Stimulated activated CD4-positive, alpha-beta T cell treated with anti-CD3 and anti-CD28 coated beads, TNF-alpha, amount 100 ng/mL, for 48 hours (primary cell): Measurements from ENCODE around the gene THEM4.
"Not testable (repeated sequence)": the region's sequence is repeated elsewhere in the genome, so short reads cannot be mapped to it uniquely, and the experiment has no call there.

Experiments
- DNase-seq, 3 donors: peaks; one replicate each; pipeline ENCODE4 v3.0.0-alpha.2; 2020; ENCODE audit warnings: low read depth in 3 of 3

Gene THEM4

DNA sequence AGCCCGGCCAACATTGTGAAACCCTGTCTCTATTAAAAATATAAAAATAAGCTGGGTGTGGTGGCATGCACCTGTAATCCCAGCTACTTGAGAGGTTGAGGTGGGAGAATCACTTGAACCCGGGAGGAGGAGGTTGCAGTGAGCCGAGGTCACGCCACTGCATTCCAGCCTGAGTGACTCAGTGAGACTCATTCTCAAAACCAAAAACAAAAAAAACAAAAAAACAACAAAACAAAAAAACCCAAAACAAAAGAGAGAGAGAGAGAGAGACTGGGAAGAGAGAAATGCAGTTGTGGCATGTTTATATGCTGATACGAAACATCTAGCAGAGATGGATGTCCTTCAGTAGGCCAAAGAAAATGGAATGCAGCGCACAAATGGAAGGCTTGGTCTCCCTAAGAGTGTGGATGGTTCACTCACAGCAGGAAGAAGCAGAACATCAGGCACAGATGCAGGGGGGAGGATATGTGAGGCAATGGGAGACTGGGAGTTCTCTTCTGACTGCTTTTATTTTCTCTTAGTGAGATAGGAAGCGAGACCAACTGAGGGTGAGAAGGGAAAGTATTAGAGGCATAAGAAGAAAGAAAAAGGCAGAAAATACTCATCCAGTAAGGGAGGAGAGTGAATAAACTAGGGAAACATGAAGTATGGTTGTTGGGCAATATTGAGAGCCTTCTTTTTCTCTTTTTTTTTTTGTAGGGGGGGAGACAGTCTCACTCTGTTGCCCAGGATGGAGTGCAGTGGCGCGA is 16.0 kb downstream of the THEM4 start:
- no peak for DNase-seq

DNA sequence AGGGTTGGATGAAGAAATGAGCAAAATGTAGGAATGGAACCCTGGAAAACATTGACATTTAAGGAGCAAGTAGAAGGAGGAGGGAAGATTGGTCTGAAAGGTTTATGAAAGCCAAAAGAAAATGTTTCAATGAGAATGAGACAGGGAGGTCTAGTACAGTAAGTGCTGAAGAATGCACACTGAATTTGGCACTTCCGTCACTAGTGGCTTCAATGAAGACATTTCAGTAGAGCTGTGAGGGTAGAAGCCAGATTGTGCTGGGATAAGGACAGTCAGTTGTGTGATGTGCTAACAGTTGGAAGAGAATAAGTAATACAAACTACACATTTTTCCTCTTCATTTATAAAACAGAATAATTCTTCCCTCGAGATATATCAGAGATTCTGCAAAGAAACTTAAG is 17.1 kb downstream of the THEM4 start:
- DNase-seq: no peak

DNA sequence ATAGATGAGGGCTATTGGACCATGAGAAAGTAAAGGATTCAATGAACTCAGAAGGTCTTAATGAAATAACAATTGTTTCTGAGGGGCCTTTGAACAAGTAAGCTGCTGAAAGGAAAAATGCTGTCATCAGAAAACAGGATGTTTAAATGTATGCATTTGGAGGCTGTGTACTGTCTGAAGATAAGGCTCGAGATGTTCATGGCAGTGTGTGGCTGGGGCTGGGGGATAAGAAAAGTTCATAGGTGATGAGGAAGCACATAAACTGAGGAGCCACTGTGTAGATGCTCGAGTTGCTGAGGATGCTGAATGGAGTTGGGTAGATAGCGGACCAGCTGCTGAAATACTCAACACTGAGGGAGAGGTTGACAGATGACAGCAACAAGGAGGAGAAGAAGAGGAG is 17.8 kb downstream of the THEM4 start:
- no peak for DNase-seq

DNA sequence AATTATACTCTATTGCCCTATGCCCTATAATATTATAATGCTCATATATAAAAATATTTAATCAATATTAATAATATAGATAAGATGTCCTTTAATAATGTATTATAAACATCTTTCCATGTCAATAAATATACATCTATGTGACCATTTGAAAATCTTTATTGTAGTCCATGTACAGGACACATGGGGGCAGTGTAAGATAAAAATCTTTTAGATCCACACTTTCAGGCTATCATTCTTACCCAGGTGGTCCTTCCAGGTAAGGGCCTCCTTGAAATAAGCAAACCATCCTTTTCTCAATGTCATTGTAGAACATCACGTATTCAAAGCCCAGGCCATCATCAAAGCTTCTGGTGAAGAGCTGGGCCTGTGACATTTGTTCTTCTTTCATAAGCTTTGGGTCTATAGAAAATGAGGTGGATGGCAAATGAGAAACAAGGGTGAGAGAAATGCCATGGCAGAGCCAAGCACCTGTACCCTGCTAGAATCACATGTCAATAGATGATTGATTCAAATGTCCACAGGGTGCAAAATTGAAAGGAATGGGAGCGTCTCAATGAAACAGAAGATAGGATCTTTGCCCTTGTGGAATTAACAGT is 20.2 kb downstream of the THEM4 start:
- no peak for DNase-seq

DNA sequence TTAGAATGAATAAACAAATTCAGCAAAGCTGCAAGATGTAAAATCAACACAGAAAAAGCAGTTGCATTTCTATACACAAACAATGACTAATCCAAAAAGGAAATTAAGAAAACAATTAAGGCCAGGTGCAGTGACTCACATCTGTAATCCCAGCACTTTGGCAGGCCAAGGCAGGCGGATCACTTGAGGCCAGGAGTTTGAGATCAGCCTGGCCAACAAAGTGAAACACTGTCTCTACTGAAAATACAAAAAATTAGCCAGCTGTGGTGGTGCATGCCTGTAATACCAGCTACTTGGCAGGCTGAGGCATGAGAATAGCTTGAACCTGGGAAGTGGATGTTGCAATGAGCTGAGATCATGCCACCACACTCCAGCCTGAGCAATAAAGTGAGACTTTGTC is 22.3 kb downstream of the THEM4 start:
- DNase-seq: no peak

DNA sequence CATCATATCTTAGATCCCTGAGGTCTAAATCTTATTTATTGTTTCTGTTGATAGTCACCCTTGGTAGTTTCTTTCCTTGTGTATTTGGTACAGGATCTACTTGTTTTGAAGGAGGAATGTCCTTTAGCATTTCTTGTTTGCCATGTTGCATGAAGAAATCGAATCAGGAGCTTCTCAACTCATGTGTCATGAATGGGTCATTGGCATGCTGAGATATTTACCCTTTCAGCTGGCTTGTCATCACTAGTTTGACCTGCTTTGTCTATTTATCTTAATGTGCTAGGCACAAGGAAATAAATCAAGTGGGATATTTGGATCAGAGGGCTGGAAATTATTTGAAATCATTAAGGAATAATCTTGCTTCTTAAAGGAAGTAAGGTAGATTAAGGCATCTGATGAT is 23.8 kb downstream of the THEM4 start:
- DNase-seq: no peak

DNA sequence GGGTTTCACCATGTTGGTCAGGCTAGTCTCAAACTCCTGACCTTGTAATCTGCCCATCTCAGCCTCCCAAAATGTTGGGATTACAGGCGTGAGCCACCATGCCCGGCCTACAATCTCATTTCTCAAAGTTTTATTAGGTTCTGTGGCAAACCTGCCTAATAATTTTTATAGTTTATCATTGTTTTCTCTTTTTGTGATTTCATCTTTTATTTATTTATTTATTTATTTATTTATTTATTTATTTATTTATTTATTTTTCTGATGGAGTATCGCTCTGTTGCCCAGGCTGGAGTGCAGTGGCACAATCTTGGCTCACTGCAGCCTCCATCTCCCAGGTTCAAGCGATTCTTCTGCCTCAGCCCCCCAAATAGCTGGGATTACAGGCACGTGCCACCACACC is 24.4 kb downstream of the THEM4 start:
- not testable (repeated sequence) for DNase-seq

DNA sequence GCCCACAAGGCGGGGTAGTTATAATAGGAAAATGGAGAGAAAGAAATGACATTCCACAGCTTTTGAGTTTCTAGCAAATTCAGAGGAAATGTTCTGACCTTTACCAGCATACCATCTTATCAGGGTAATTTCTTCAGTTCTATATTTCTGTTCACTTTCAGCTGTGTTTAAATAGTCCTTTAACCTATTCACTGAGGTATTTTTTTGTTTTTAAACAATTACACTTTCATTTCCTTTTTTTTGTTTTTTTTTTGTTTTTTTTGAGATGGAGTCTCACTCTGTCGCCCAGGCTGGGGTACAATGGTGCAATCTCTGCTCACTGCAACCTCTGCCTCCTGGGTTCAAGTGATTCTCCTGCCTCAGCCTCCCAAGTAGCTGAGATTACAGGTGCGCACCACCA is 24.9 kb downstream of the THEM4 start:
- DNase-seq: not testable (repeated sequence)

DNA sequence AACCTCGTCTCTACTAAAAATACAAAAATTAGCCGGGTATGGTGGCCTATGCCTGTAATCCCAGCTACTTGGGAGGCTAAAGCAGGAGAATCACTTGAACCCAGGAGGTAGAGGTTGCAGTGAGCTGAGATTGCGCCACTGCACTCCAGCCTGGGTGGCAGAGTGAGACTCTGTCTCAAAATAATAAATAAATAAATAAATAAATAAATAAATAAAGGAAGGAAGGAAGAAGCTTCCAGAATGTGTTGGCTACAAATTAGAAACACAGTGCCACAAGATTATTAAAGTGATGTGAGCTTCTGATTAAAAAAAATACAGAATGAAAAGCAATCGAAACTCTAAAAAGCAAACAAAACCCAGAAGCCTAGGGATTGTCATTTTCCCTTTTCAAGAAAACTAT is 25.4 kb downstream of the THEM4 start:
- DNase-seq: not testable (repeated sequence)

DNA sequence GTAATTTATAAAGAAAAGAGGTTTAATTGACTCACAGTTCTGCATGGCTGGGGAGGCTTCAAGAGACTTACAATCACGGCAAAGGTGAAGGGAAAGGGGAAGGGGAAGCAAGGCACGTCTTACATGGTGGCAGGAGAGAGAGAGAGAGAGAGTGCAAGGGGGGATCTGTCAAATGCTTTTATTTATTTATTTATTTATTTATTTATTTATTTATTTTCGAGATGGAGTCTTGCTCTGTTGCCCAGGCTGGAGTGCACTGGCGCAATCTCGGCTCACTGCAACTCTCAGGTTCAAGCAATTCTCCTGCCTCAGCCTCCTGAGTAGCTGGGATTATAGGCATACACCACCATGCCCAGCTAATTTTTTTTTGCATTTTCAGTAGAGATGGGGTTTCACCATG is 26.4 kb downstream of the THEM4 start:
- not testable (repeated sequence) for DNase-seq

DNA sequence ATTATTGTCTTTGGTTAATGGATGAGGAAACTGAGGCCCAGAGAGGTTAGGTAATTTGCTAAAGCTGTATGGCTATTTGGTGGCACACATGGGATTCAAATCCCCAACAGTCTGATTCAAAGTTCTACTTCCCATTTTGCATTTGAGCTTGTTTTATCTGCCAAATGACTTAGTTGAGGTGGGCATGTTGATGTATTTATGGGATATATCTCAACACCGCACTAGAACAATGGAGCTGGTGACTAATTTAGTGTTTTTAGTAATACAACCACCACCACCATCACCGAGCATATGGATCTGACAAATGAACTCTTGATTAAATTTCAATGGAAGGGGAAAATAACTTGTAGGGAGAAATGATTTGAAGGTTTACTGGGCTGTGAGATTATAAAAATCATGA is 26.8 kb downstream of the THEM4 start:
- DNase-seq: no peak

DNA sequence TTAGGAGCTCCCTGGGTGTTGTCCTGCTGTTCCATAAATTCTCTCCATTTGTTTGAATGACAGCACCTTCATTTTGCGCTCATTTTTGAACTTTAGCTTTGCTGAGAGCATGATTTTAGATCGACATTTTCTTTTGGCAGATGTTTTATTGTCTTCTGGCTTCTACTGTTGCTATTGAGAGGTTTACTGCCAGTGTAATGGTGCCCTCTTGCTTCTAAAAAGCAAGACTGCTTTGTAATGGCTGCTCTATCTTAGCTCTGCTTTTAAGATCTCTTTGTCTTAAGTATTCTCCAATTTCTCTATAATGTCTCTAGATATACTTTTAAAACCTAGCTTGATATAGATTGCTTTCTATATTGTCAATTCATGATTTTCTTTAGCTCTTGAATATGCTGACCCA is 27.8 kb downstream of the THEM4 start:
- no peak for DNase-seq

DNA sequence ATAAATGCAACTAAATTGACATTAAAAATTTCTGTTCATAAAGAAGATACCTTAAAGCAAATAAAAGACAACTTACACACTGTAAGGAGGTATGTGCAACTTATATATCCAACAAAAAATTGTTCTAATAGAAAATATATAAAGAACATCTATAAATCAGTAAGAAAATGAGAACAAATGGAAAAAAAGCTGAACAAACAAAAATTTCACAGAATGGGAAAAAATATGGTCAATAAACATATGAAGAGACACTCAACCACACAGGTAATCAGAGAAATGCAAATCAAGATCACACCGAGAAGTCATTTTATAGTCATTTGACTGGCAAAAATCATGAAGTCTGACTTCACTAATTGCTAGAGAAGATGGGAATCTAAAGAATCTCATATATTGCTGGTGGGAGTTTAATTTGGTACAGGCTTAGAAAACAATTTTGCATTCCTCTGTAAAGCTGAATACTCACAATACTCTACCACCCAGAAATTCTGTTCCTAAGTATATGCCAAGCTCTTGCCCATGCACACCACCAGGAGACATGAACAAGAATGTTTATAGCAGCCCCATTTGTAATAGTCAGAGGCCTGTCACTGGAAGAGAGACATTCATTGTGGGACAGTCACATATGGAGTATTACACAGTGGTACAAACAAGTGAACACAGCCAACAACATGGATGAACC is 33.8 kb downstream of the THEM4 start:
- DNase-seq: no peak

DNA sequence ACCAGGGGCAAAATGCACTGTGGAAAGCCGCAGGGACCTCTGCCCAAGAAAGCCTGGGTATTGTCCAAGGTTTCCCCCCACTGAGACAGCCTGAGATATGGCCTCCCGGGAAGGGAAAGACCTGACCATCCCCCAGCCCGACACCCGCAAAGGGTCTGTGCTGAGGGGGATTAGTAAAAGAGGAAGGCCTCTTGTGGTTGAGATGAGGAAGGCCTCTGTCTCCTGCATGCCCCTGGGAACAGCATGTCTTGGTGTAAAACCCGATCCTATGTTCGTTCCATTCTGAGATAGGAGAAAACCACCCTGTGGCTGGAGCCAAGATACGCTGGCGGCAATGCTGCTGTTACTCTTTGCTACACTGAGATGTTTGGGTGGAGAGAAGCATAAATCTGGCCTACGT is 36.5 kb downstream of the THEM4 start:
- not testable (repeated sequence) for DNase-seq

DNA sequence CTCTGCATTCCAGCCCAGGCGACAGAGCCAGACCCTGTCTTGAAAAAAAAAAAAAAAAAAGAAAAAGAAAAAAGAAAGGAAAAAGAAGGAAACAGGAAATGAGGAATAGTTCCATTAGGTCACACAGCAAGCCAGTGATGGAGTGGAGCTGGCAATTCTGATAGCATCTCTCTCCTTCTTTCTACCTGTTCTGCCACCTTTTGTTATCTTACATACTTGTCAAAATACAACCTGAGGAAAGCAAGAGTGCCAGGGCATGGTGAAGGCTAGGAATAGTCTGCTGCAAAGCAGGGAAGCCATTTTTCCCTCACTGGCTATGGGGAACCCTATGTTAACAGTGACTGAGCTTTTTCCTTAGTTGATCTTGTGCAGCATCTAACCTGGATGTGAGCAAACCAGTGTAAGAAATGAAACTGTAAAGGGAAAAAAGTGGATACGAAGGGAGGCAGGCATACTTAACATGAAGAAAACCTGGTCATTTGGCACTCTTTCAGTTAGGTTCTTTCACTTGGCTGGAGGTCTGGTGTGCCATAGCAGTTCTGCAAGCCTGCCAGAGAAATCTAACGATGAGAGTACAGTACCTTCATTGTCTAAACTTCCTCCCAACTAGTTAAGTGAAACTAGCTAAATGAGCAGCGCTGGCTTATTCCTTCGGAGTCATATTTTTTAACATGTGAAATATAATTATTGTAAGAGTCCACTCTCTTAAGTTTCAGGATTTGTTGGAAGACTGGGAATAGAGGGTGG is 37.9 kb downstream of the THEM4 start:
- no peak for DNase-seq

DNA sequence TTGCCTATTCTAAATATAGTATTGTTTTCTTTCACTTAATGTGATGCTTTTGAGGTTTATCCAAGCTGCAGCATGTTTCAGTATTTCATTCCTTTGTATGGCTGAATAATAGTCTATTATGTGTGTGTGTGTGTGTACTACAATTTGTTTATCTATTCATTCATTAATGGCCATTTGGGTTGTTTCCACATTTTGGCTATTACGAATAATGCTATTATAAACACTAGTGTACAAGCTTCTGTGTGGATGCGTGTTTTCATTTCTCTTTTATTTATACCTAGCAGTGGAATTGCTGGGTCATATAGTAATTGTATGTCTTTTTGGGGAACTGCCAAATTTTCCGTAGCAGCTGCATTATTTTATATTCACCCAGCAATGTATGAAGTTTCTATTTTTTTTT is 40.8 kb downstream of the THEM4 start:
- DNase-seq: no peak

DNA sequence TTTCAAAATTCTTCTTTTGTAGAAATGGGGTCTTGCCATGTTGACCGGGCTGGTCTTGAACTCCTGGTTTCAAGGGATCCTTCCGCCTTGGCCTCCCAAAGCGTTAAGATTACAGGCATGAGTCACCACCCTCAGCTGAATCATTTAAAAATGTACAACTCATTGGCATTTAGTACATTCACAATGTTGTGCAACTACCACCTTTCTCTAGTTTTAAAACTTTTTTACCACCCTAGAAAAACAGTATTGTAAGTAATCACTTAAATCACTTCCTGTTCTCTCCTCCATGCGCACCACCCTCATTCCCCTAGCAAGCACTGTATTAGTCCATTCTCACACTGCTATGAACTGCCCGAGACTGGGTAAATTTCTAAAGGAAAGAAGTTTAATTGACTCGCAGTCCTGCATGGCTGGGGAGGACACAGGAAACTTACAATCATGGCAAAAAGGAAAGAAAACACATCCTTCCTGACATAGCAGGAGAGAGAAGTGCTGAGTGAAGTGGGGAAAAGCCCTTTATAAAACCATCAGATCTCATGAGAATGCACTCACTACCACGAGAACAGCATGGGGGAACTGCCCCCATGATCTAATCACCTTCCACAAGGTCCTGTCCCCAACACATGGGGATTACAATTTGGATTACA is 41.4 kb downstream of the THEM4 start:
- DNase-seq: no peak

DNA sequence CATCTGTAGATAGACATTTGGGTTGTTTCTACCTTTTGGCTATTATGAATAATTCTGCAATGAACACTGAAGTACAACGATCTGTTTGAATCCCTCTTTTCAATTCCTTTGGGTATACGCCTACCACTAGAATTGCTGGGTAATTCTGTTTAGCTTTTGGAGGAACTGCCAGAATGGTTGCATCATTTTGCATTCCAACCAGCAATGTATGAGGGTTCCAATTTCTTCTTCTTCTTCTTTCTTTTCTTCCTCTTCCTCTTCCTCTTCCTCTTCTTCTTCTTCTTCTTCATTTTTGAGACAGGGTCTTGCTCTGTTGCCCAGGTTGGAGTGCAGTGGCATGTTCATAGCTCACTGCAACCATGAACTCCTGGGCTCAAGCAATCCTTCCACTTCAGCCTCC is 42.0 kb downstream of the THEM4 start:
- no peak for DNase-seq

DNA sequence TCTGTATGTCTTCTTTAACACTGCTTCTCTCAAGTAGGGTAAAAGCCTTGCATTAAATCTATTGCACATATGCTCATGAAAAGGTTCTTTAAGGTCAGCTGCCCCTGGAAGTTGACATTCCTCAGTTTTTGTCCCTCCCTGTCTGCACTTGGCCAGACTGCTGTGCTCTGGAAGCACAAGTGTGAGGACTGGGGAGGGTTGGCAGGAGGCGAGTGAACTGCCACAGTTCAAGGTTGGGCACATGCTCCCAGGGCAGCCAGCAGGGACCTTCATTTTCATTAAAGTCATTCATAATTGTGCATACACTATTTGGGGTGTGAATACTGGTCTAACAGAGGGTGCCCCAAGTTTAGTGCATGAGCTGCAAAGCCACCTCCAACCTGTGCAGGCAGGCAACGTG is 44.9 kb downstream of the THEM4 start:
- DNase-seq: no peak

DNA sequence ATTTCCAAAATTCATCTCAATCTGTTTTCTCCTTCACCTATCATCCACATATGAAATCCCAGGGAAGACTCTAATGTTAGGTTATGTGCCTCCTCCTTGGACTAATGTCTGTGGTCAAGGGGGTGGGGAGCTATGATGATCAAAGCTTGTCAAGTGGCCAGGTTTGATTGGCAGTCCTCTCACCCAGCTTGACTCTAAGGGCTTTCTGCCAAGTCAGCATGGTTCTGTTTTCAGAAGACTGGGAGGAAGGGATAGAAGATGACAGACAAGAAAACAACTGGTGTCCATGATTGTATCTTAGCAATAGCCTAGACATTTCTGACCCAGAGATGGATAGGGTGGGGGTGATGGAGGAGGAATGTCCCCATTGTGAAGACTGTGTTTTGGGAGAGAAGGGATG is 46.7 kb downstream of the THEM4 start:
- DNase-seq: no peak

DNA sequence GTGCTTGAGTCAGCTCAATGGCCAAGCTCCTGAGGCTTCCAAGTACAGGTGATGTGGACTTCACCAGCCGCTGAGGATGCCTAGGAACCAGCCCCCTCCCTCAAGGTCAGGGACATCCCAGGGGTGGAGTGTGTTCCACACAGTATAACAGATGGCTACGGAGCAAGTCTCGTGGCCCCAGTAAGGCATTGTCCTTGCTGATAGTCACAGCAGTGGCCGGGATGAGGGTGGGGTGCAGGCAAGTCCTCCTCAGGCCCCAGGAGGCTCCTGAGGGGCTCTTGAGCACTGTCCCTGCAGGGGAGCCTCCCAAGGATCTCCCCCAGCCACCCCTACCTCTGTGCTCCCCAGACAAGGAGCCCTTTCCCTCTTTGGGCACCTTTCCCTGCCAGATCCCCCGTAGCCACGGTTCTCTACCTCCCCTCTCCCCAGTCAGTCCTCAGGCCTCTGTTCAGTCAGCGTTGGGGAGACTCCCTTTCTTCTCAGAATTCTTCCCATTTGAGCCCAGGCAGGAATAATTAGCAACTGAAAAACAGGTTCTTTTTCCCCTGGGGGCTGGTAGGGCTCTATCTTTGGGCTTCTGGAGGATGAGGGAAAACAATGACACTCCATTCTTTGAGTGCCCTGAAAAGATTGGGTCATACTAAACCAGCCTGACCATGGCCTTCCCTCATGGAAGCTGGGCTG is 48.7 kb downstream of the THEM4 start:
- no peak for DNase-seq
